Activated CD4-positive, CD25-positive, alpha-beta regulatory T cell treated with anti-CD3 and anti-CD28 coated beads, Interleukin-2, amount 50 U/mL, for 72 hours (primary cell): ENCODE data around the gene SPRR2D.

Source experiments
- DNase-seq: peaks from one replicate; pipeline ENCODE4 v3.0.0; 2021

Gene SPRR2D

GRCh38 chr1:153001382-153001781 is 39.5 kb downstream of the SPRR2D start, which contains the start of gene SPRR3:
SPRR3 (plus strand) TSS chr1:153001749; CDS start chr1:153003021, 1,272 bp downstream.
- DNase-seq: no peak

GRCh38 chr1:153000294-153000693 is 40.6 kb downstream of the SPRR2D start:
- no peak for DNase-seq

- no peak for DNase-seq
Observed at GRCh38 chr1:152999818-153000217, 41.1 kb downstream of the SPRR2D start.

- no peak for DNase-seq
Observed at GRCh38 chr1:152998476-152998875, 42.4 kb downstream of the SPRR2D start.

GRCh38 chr1:152997901-152998300 is 43.0 kb downstream of the SPRR2D start:
- no peak for DNase-seq

- DNase-seq: no peak
Observed at GRCh38 chr1:152996633-152997400, 44.1 kb downstream of the SPRR2D start.

GRCh38 chr1:152995842-152996241 is 45.1 kb downstream of the SPRR2D start:
- DNase-seq: no peak

GRCh38 chr1:152993186-152993585 is 47.7 kb downstream of the SPRR2D start:
- DNase-seq: no peak
